Renal pelvis (tissue), 4 donors: Measurements from ENCODE around the gene RNF222. TPM values are rescaled to one million over a fixed set of nuclear protein-coding genes. Genes with fewer than 3 reads are reported as not detected.
"Not testable (repeated sequence)": the region's sequence is repeated elsewhere in the genome, so short reads cannot be mapped to it uniquely, and the experiment has no call there.

Experiments
- DNase-seq: peaks from one replicate; pipeline ENCODE4 v3.0.0-alpha.2; 2013
- polyA plus RNA-seq, 3 donors: library from polyadenylated mRNA; unstranded; fragments of 120-200 nt; gene quantifications; one replicate each; pipeline ENCODE4 v1.2.1, GENCODE V29; 2013; ENCODE audit not compliant: insufficient read length in 3 of 3

Gene RNF222
- polyA plus RNA-seq, 3 donors, result 0.11 to 0.18 (median 0.12) TPM

- no peak for DNase-seq
Observed at GRCh38 chr17:8413328-8413727, 15.7 kb upstream of the RNF222 start.

DNA sequence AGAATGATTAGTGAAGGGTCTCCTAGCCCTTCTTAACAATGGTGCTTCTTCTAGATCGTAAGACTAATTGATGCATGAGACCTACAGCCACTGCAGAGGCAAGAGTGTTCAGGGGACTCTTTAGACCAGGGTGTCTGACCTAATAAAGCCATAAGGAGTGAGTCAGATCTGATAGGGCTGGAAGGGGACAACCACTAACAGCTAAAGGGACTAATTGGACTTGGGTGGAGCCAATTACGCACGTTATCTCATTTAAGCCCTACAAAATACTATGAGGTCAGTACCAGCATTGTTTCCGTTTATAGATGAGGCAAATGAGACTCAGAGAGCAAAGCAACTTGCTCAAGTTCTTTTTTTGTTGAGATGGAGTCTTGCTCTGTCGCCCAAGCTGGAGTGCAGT is 14.5 kb upstream of the RNF222 start:
- DNase-seq, result no peak

- DNase-seq, result no peak
Observed at GRCh38 chr17:8410883-8411238, 13.2 kb upstream of the RNF222 start.

DNA sequence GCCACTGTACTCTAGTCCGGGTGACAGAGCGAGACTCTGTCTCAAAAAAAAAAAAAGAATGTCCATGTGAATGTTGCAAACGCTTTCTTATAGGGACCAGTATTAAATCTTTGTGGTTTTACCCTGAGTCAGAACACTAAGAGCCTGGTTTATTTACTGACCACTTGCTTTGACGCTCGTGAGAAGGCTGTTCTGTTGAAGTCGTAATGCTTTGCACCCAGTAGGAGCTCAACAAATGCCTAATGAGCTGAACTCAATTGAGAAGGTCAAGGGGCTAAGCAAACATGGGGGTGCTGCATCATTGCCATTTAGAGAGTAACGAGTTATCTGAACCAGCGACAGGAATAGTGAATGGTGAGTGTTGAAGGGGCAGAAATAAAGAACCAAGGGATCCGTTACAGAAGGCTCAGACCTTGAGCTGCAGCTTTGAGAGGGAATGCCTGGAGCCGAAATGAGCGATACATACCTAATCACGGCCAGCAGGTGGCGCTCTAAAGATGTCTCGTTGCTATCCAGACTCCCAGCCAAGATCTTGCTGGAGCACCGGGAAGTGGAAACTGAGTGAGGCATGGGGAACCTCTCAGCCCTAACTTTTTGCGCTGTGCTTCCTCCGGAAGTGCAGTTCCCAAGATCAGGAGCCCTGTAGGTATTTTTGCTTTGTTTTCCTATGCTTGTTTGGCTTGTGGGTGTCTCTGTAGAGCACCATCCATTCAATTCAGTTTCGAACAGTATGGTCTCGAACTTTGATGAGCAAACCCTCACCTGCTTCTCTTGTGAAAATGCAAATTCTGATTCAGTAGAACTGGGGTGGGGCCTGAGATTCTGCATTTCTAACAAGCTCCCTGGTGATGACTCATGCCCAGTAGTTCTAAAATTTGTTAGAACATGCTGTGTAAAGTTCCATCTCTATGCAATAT is 12.6 kb upstream of the RNF222 start:
- peak; percentile 88 for DNase-seq

- DNase-seq, result no peak
Observed at GRCh38 chr17:8408371-8408770, 10.7 kb upstream of the RNF222 start.

GRCh38 chr17:8406174-8406573 is 8.5 kb upstream of the RNF222 start:
- DNase-seq, result no peak

- DNase-seq, result no peak
Observed at GRCh38 chr17:8405499-8406016, 7.9 kb upstream of the RNF222 start.

DNA sequence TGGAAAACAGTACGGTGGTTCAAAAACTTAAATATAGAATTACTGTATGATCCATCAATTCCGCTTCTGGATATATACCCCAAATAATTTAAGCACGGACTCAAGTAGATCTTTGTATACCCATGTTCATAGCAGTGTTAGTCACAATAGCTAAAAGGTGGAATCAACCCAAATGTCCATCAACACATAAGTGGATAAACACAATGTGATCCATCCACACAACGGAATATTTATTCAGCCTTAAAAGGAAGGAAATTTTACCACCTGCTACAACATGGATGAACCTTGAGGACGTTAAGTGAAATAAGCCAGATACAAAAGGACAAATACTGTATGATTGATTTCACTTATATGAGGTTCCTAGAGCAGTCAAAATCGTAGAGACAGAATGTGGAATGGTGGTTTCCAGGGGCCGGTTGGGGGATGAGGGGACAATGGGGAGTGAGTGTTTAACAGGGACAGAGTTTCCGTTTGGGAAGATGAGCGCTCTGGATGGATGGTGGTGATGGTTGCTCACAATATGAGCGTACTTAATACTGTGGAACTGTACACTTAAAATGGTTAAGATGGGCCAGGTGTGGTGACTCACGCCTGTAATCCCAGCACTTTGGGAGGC is 5.4 kb upstream of the RNF222 start:
- no peak for DNase-seq

DNA sequence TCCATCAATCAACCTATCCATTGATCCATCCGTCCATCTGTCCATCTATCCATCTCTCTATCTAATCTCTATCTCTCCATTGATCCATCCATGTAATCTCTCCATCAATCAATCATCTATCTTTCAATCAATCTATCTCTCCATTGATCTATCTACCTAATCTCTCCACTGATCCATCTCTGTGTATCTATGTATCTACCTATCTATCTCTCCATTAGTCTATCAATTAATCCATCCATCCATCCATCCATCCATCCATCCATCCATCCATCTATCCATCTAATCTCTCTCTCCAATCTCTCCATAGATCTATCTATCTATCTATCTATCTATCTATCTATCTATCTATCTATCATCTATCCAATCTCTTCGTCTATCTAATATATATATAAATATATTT is 3.5 kb upstream of the RNF222 start:
- no peak for DNase-seq

DNA sequence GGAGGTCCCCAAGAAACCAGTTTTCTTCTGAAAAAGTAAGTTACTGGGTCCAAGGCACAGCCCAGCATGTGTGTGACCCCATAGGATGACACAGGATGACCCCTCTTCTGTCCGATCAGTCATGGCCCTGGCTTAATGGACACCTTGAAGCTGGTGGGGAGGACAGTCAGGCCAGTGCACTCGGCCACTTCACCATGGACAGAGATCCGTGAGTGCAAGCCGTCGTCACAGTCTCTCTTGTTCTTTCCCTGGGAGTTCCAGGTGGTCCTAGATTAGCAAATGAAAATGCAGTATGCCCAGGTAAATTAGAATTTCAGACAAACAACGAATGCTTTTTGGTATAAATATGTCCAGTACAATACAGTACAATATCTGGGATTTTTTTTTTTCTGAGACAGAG is 1.4 kb upstream of the RNF222 start:
- no peak for DNase-seq

DNA sequence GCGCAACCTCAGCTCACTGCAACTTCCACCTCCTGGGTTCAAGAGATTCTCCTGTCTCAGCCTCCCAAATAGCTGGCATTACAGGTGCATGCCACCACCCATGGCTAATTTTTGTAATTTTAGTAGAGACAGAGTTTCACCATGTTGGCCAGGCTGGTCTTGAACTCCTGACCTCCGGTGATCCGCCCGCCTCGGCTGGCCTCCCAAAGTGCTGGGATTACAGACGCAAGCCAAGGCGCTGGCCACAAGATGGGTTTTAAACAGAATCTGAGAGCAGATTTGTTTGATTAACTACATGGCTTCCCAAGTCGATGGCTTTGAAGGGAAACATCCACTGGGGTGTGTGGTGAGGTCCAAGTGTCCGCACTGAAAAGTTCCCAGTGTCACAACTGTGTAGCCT is 3.1 kb downstream of the RNF222 start:
- DNase-seq, result not testable (repeated sequence)

- DNase-seq, result no peak
Observed at GRCh38 chr17:8393470-8394231, 4.0 kb downstream of the RNF222 start.

DNA sequence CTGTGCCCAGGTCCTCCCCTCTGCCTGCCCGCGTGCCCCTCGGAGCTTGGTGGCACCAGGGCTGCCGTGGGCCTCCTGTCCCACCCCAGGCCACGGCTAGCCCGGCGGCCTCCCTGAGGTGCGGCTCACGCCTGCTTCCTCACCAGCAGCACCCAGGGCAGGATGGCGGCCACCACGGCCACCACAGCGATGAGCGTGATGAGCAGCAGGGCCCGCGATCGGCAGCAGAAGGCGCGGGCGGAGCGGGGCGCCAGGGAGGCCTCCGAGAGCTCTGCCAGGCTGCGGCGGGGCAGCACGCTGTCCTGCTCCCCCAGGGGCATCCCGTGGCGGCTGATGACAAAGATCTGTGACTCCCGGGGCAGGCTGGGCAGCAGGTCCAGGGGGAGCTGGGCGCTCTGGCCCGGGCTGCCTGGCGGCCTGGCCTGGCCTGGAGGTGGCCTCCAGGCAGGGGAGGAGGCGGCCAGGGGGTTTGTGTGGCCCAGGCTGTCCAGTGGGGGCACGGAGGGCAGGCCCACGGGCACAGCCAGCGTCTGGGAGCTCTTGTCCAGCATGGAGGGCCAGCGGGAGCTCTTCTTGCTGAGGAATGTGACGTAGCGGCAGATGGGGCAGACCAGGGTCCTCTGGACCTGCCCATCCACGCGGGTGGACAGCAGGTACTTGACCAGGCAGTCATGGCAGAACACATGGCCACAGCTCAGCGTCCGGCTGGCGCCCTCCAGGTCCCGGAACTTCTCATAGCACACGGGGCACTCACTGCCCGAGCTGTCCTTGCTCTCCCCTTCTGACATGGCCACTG is 4.8 kb downstream of the RNF222 start:
- DNase-seq, result no peak

- DNase-seq, result no peak
Observed at GRCh38 chr17:8392274-8392673, 5.4 kb downstream of the RNF222 start.

- DNase-seq, result no peak
Observed at GRCh38 chr17:8391711-8392110, 5.9 kb downstream of the RNF222 start.

DNA sequence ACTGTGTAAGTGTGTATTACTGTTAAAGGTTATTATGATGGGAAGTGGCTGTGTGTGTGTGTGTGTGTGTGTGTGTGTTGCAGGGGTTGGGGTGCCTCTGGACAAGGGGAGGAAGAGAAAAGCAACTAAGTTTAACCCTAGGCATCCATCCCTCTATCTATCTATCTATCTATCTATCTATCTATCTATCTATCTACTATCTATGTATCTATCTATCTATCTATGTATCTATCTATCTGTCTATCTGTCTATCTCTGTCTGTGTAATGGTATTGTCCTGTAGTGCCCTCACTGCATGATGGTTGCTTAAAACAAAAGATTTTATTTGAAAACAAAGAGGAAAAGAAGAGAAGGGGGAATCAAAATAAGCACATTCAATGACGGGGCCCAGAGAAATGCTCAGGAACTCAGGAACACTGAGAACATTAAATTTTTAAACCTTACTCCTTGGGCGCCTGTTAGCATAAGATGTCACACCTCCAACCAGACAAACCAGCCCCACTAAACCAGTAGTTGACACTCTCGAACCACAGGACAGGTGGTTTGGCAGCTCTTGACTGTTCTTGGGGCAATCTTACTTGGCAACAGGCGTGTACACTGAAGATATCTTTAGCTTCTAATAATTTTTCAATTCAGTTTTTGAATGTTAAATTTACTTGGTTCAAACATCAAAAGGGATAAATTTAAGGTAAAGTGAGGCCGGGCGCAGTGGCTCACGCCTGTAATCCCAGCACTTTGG is 9.5 kb downstream of the RNF222 start:
- no peak for DNase-seq

- no peak for DNase-seq
Observed at GRCh38 chr17:8386841-8387240, 10.8 kb downstream of the RNF222 start.

GRCh38 chr17:8384801-8385378 is 12.7 kb downstream of the RNF222 start:
- DNase-seq, result no peak

DNA sequence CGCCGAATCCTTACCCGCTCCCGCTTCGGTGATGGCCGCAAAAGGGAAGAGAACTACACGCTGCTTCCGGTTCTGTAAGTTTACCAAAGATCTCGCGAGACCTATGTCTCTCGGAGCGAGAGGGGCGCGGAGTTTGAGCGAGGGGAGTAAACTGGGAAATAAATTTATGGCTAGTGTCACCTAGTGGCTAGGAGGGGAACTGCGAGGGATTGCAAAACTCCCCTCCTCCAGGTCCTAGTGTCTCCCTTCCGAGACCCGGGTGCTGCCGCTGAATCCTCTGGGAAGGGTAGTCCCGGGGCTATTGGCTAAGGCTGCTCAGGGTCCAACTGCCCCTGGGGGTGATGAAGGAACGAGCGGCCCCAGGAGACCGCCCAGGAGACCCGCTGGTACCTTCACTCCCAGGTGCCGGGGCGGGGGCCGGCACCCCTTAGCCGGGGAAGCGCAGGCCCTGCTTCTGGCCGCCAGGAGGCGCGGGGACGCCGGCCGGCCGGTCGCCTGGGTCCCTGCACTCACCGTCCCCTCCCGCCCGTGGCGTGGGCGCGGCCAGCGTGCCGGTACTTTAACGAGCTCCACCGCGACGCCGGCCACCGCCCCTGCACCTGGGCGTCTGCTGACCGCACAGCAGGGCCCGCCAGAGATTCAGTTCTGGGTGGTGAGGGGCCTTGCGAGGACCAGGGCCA is 14.3 kb downstream of the RNF222 start, which contains the start of gene RPL26:
Gene RPL26 (minus strand): TSS at position 51 of the 680 bp plus-strand sequence. CDS start 883 bp downstream, outside the sequence.
- DNase-seq, result peak; percentile 99

DNA sequence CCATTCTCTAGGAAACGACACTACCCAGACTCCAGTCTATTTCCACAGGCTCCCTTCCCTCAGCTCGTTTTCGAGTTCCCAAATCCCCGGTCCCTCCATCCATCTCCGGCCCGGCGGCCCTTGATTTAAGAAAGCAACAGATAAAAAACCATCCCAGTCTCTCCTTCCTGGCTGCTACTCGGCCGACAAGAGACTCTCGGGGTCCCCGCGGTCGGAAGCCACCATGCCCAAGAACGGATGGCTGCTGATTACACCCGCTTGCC is 14.8 kb downstream of the RNF222 start:
- DNase-seq, result no peak
